ENCODE data around the gene CNEP1R1.

DNA sequence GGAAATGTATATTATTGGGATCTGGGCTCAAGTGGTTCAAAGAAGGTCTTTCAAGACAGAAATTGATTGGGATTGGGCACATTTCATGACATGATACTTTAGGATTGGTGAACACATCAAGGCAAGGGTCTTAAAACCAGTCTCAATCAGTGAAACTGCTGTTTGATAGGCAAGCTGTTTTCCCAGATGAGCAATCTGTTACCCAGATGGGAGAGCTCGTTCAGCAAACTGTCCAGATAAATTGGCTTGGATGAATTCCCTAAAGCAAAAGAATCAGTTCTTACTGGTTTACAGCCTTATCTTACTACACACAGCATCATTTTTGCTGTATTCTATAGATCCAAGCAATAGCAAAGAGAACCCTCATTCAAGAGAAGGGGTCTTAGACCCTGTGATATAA, 31.0 kb upstream of the CNEP1R1 start:
- TF ChIP-seq, protein P1, sequence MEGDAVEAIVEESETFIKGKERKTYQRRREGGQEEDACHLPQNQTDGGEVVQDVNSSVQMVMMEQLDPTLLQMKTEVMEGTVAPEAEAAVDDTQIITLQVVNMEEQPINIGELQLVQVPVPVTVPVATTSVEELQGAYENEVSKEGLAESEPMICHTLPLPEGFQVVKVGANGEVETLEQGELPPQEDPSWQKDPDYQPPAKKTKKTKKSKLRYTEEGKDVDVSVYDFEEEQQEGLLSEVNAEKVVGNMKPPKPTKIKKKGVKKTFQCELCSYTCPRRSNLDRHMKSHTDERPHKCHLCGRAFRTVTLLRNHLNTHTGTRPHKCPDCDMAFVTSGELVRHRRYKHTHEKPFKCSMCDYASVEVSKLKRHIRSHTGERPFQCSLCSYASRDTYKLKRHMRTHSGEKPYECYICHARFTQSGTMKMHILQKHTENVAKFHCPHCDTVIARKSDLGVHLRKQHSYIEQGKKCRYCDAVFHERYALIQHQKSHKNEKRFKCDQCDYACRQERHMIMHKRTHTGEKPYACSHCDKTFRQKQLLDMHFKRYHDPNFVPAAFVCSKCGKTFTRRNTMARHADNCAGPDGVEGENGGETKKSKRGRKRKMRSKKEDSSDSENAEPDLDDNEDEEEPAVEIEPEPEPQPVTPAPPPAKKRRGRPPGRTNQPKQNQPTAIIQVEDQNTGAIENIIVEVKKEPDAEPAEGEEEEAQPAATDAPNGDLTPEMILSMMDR (IDR thresholded peaks at IDR 0.05 in 4 of 5, conservative IDR thresholded peaks at IDR 0.05 in 1 of 5) = no peak
- TF ChIP-seq POLR2A (IDR thresholded peaks at IDR 0.05) = no peak
